Peyer's patch (tissue), 4 donors: ENCODE measurements around the gene BCKDHB. TPM values are rescaled to one million over a fixed set of nuclear protein-coding genes. Genes with fewer than 3 reads are reported as not detected.

Source experiments
- DNase-seq, 3 donors: peaks; one replicate each; pipeline ENCODE4 v3.0.0-alpha.2; 2017 to 2019
- H3K27ac ChIP-seq, 4 donors: fragments of 200-600 bp; sonication (generic); one replicate each; pipeline ENCODE4 v1.5.1; 2016 to 2019
- H3K27me3 ChIP-seq, 2 donors: fragments of 200-600 bp; sonication (generic); one replicate each; pipeline ENCODE4 v1.5.1; 2019
- H3K36me3 ChIP-seq, 3 donors: fragments of 200-600 bp; sonication (generic); one replicate each; pipeline ENCODE4 v1.5.1; 2016 to 2019
- H3K4me1 ChIP-seq, 4 donors: fragments of 200-600 bp; sonication (generic); one replicate each; pipeline ENCODE4 v1.5.1; 2016 to 2019
- H3K4me3 ChIP-seq, 4 donors: fragments of 200-600 bp; sonication (generic); 1 replicate in 3 of 4; 2 replicates in 1 of 4; pipeline ENCODE4 v1.5.1; 2016 to 2019; ENCODE audit warnings: mild to moderate bottlenecking in 1 of 4
- H3K9me3 ChIP-seq, 4 donors: fragments of 200-600 bp; sonication (generic); one replicate each; pipeline ENCODE4 v1.5.1; 2016 to 2019; ENCODE audit warnings: mild to moderate bottlenecking in 1 of 4
- CTCF ChIP-seq, 6 experiments: fragments of 450-650 bp in 4 of 6; fragments of 200-600 bp in 2 of 6; sonication (generic) in 1 of 6; IDR thresholded peaks; one replicate each; pipeline ENCODE4 v1.5.1; 2017 to 2019; ENCODE audit warnings: antibody characterized with exemption in 6 of 6, mild to moderate bottlenecking in 3 of 6, moderate library complexity in 1 of 6
- POLR2A ChIP-seq, 2 donors: fragments of 450-650 bp; IDR thresholded peaks; one replicate each; pipeline ENCODE4 v1.5.1; 2017; ENCODE audit warnings: antibody characterized with exemption in 2 of 2, mild to moderate bottlenecking in 2 of 2, moderate library complexity in 2 of 2
- total RNA-seq, 4 donors: library from RNA; depleted of rRNA; stranded (reverse); fragments of >200 nt; gene quantifications; one replicate each; pipeline ENCODE4 v1.1.0, GENCODE V29; 2016

The BCKDHB gene
- total RNA-seq, 4 donors from 2014 or later, result 13.3 to 31.8 (median 20.1) TPM

GRCh38 chr6:80156221-80156620, 49.8 kb downstream of the BCKDHB start:
- Histone ChIP-seq H3K27ac (no peak overlapping the region), H3K4me1 (no peaks in the 10 kb centered on the region), H3K27me3 (no peaks in the 10 kb centered on the region), H3K4me3 (no peak overlapping the region), H3K36me3 (no peaks in the 10 kb centered on the region), H3K9me3 (no peaks in the 10 kb centered on the region)
- TF ChIP-seq POLR2A (IDR thresholded peaks at IDR 0.05) (no peak), CTCF (IDR thresholded peaks at IDR 0.05) (no peak)
- DNase-seq, result no peak

GRCh38 chr6:80158478-80158989, 52.1 kb downstream of the BCKDHB start:
- Histone ChIP-seq H3K4me3 (no peak overlapping the region), H3K4me1 (no peaks in the 10 kb centered on the region), H3K36me3 (no peaks in the 10 kb centered on the region), H3K27ac (no peak overlapping the region), H3K9me3 (no peaks in the 10 kb centered on the region), H3K27me3 (no peaks in the 10 kb centered on the region)
- DNase-seq, result no peak
- TF ChIP-seq POLR2A (IDR thresholded peaks at IDR 0.05) (no peak), CTCF (IDR thresholded peaks at IDR 0.05) (no peak)

- H3K4me3 ChIP-seq, result no peak overlapping the region
- TF ChIP-seq CTCF (IDR thresholded peaks at IDR 0.05) (no peak), POLR2A (IDR thresholded peaks at IDR 0.05) (no peak)
- DNase-seq, result no peak
- no peaks in the 10 kb centered on the region for H3K27me3 ChIP-seq
- no peaks in the 10 kb centered on the region for H3K36me3 ChIP-seq
- no peaks in the 10 kb centered on the region for H3K9me3 ChIP-seq
- H3K4me1 ChIP-seq, result peaks cover 0 to 3% (median 0%) of the 10 kb centered on the region in 4 donors
- no peak overlapping the region for H3K27ac ChIP-seq
These were observed 55.0 kb downstream of the BCKDHB start for GRCh38 chr6:80161434-80161833.

- Histone ChIP-seq H3K9me3 (no peaks in the 10 kb centered on the region), H3K4me3 (no peak overlapping the region), H3K27ac (peak overlapping the region in 1 of 4 donors; percentile 6), H3K4me1 (peaks cover 0 to 3% (median 0%) of the 10 kb centered on the region in 4 donors), H3K27me3 (no peaks in the 10 kb centered on the region), H3K36me3 (peaks cover 0 to 7% (median 0%) of the 10 kb centered on the region in 3 donors)
- DNase-seq, result no peak
- TF ChIP-seq CTCF (IDR thresholded peaks at IDR 0.05) (no peak), POLR2A (IDR thresholded peaks at IDR 0.05) (no peak)
These were observed 57.3 kb downstream of the BCKDHB start for GRCh38 chr6:80163754-80164187.

- peaks cover 0 to 3% (median 0%) of the 10 kb centered on the region in 4 donors for H3K4me1 ChIP-seq
- no peak overlapping the region for H3K27ac ChIP-seq
- H3K4me3 ChIP-seq, result no peak overlapping the region
- H3K9me3 ChIP-seq, result no peaks in the 10 kb centered on the region
- no peaks in the 10 kb centered on the region for H3K27me3 ChIP-seq
- no peak for DNase-seq
- TF ChIP-seq POLR2A (IDR thresholded peaks at IDR 0.05) (no peak), CTCF (IDR thresholded peaks at IDR 0.05) (no peak)
- H3K36me3 ChIP-seq, result peaks cover 0 to 7% (median 0%) of the 10 kb centered on the region in 3 donors
These were observed 58.7 kb downstream of the BCKDHB start for GRCh38 chr6:80165143-80165542.

- Histone ChIP-seq H3K27ac (no peak overlapping the region), H3K36me3 (peaks cover 0 to 7% (median 0%) of the 10 kb centered on the region in 3 donors), H3K4me1 (peaks cover 0 to 3% (median 0%) of the 10 kb centered on the region in 4 donors), H3K9me3 (no peaks in the 10 kb centered on the region), H3K4me3 (no peak overlapping the region), H3K27me3 (no peaks in the 10 kb centered on the region)
- no peak for DNase-seq
- TF ChIP-seq CTCF (IDR thresholded peaks at IDR 0.05) (no peak), POLR2A (IDR thresholded peaks at IDR 0.05) (no peak)
These were observed 59.3 kb downstream of the BCKDHB start for GRCh38 chr6:80165819-80166218.
